GM12874 (cell line): ENCODE data around the gene SFMBT2.

Source experiments
- TF ChIP-seq, protein P1 (sequence below): IDR thresholded peaks from 2 replicates; pipeline ENCODE4 v1.5.1; 2011; ENCODE audit warnings: low read depth, mild to moderate bottlenecking, control low read depth, low read length, moderate library complexity; ENCODE audit not compliant: insufficient read depth

The SFMBT2 gene

DNA sequence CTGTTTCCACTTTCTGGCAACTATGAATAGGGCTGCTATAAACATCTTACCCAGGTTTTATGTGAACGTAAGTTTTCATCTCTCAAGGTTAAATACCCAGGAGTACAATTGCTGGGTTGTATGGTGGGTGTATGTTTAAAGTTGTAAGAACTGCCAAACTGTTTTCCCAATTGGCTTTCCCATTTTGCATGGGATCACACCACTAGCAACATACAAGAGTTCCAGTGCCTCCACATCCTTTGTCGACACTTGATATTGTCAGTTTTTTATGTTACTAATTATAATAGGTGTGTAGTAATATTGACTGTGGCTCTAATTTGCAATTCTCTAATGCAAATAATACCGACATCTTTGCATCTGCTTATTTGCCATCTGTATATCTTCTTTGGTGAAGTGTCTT is 82.9 kb downstream of the SFMBT2 start:
- TF ChIP-seq, protein P1, sequence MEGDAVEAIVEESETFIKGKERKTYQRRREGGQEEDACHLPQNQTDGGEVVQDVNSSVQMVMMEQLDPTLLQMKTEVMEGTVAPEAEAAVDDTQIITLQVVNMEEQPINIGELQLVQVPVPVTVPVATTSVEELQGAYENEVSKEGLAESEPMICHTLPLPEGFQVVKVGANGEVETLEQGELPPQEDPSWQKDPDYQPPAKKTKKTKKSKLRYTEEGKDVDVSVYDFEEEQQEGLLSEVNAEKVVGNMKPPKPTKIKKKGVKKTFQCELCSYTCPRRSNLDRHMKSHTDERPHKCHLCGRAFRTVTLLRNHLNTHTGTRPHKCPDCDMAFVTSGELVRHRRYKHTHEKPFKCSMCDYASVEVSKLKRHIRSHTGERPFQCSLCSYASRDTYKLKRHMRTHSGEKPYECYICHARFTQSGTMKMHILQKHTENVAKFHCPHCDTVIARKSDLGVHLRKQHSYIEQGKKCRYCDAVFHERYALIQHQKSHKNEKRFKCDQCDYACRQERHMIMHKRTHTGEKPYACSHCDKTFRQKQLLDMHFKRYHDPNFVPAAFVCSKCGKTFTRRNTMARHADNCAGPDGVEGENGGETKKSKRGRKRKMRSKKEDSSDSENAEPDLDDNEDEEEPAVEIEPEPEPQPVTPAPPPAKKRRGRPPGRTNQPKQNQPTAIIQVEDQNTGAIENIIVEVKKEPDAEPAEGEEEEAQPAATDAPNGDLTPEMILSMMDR = no peak

DNA sequence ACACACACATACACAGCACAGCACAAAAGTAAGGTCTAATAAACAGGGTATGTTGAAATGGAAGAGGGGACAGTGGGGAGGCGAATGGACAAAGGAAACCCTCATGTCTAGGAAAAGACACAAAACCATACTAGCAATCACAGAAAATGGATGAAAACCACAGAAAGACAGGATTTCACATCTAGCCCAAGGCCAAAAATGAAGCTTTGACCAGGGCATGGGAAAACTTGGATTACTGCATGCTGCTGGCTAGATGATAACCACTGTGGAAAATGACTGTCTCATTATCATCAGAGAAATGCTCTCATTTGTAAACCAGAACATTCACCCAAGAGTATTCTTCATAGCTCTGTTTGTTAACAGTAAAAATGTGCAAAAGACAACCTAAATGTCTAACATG is 88.2 kb downstream of the SFMBT2 start:
- TF ChIP-seq, protein P1 = no peak

DNA sequence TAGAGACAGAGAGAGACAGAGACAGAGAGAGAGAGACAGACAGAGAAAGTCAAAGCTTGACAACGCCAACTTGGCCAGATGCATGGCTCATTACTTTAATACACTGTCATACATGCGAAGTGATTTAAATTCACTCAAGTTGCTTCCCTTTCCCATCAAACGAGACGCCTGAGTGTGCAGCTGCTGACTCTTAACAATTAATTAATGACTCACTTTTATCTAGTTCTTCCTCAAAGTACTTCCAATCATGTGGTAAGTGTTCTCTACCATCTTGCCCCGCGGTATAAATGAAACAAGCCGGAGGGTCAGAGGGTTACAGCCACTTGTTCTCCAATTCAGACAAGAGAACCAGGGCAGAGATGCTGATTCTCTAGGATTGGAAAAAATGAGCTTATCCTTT is 90.8 kb downstream of the SFMBT2 start:
- TF ChIP-seq, protein P1 = no peak

DNA sequence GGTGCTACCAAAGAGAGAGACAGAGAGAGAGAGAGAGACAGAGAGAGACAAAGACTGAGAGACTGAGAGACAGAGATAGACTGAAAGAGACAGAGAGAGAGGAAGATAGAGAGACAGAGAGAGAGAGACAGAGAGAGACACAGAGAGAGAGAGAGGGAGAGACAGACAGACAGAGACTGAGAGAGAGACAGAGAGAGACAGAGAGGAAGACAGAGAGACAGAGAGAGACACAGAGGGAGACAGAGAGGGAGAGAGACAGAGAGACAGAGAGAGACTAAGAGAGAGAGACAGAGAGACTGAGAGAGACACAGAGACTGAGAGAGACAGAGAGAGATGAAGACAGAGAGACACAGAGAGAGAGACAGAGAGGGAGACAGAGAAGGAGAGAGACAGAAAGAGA is 91.2 kb downstream of the SFMBT2 start:
- TF ChIP-seq, protein P1 = no peak

DNA sequence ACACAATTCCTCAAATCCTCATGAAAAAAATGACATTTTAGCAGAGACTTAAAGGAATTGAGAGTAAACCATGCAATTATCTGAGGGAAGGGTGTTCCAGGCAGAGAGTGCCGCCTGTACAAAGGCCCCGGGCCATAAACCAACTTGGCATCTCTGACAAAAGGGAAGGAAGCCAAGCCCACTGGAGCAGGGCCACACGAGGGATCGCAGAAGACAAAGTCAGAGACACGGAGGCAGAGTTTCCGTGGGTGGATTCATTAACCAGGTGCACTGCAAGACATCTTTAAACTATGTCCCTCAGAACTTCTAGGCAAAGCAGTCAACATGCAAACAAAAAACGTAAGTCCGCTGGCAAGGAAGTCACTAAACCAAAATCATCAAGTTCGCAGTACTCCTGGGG is 92.0 kb downstream of the SFMBT2 start:
- TF ChIP-seq, protein P1 = no peak

DNA sequence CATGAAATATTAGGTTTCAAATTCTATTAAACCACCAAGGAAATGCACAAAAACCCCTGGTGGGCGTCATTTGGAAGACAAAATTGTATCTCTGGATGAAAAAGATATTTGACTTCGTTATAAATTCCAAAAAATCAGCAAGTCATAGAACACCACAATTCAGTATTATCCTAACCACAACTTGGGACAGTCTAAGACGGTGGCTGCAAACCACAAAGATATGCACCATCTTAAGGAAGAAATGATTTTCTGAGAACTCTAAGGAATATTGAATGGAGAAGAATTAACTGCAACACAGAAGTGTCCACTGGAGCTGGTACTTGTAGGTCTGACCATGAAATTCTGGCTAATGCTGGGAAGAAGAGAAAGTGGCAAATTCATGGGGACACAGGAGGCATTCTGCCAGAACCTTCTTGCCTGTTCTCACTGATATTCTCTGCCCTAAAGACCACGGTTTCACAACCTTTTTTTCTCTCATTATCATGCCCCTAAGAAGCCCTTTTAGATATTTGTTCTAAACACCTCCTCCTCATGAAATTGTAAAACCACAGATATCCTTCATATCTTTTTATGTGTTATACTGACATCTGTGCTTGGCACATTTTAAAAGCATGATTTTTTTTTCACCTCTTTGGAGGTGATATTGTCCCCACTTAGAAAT is 92.9 kb downstream of the SFMBT2 start:
- TF ChIP-seq, protein P1 = no peak

DNA sequence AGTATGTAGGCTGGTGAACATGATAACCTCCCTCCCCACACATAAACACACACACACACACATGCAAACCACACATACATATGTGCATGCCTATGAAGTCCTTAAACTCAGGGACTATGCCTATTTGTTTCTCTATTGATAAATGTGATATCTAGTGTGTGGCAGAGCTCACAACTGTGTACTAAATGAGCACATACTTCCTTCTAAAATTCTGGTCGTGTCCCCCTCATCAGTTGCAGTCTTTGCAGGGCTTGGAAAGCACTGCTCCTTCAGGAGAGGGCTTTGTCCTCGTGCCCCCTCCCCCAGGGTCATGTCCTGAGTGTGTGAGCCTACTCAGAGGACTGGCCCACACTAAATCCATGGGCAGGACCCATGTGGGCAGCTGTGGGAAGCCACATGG is 94.0 kb downstream of the SFMBT2 start:
- TF ChIP-seq, protein P1 = no peak
